COLO668 (cell line): ENCODE measurements around the gene BCKDK.

ENCODE experiments used
- DNase-seq: peaks from one replicate; lab custom pipeline; 2025; ENCODE audit not compliant: unreplicated experiment; lab: John Stamatoyannopoulos, UW

BCKDK gene

GRCh38 chr16:31080035-31080629 is 28.1 kb upstream of the BCKDK start:
- DNase-seq = no peak

GRCh38 chr16:31080756-31081419 is 27.3 kb upstream of the BCKDK start:
- DNase-seq = no peak

- no peak for DNase-seq
These were observed 26.5 kb upstream of the BCKDK start for GRCh38 chr16:31081428-31082351.

GRCh38 chr16:31082368-31083045 is 25.7 kb upstream of the BCKDK start:
- DNase-seq = no peak

- DNase-seq = no peak
These were observed 25.1 kb upstream of the BCKDK start for GRCh38 chr16:31083081-31083480.

- DNase-seq = no peak
These were observed 24.6 kb upstream of the BCKDK start for GRCh38 chr16:31083556-31083955.

- no peak for DNase-seq
These were observed 24.2 kb upstream of the BCKDK start for GRCh38 chr16:31083981-31084380.

- DNase-seq = no peak
These were observed 23.4 kb upstream of the BCKDK start for GRCh38 chr16:31084584-31085302.

- DNase-seq = no peak
These were observed 22.8 kb upstream of the BCKDK start for GRCh38 chr16:31085411-31085810.

- DNase-seq = no peak
These were observed 22.1 kb upstream of the BCKDK start for GRCh38 chr16:31085873-31086628.

- DNase-seq = no peak
These were observed 21.6 kb upstream of the BCKDK start for GRCh38 chr16:31086629-31086906.

GRCh38 chr16:31087481-31087880 is 20.7 kb upstream of the BCKDK start:
- DNase-seq = no peak

GRCh38 chr16:31087971-31088370 is 20.2 kb upstream of the BCKDK start:
- DNase-seq = no peak

GRCh38 chr16:31088459-31089183 is 19.6 kb upstream of the BCKDK start, which contains the start of gene PRSS53:
TSS of gene PRSS53 (minus strand) at chr16:31088943. CDS start at chr16:31088809, 134 bp downstream.
- peak; percentile 58 for DNase-seq

- no peak for DNase-seq
These were observed 19.0 kb upstream of the BCKDK start for GRCh38 chr16:31089199-31089598.

- DNase-seq = no peak
These were observed 17.6 kb upstream of the BCKDK start for GRCh38 chr16:31090540-31090939.

GRCh38 chr16:31092330-31092729 is 15.9 kb upstream of the BCKDK start:
- no peak for DNase-seq

GRCh38 chr16:31093132-31093703 is 15.0 kb upstream of the BCKDK start:
- peak; percentile 39 for DNase-seq

- peak; percentile 45 for DNase-seq
These were observed 14.1 kb upstream of the BCKDK start for GRCh38 chr16:31094088-31094423.
